Ovary (tissue), 3 donors: ENCODE measurements around the gene CACNB2.

Experiments used
- CTCF ChIP-seq, 3 donors: fragments of 450-650 bp in 2 of 3; fragments of 200-600 bp in 1 of 3; IDR thresholded peaks; one replicate each; pipeline versions ENCODE4 v1.5.1 to v1.8.0; 2016 to 2022; ENCODE audit warnings: antibody characterized with exemption in 3 of 3, mild to moderate bottlenecking in 1 of 3
- EP300 ChIP-seq: sonication (generic); formaldehyde crosslinking; IDR thresholded peaks from one replicate; pipeline ENCODE4 v1.6.1; 2017; ENCODE audit warnings: antibody characterized with exemption
- donor health status: DM: no; HTN: no; CAD: no.

DNA sequence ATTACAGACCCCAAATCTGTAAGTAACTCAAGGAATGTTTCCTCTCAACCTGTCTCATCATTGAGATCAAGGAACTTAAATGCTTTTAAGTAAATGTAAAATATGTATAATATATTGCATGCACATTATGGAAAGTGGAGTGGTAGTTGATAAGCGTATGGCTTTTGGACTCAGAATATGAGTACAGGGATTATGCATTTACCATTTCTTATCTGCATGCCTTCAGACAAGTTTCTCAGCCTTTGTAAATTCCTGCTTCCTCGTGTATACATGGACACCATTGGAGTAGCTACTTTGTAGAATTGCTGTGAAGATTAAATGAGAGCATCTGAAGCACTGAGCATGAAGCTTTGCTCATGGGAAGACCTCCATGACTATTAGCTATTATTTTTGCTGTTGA is 70.5 kb downstream of the CACNB2 start:
- TF ChIP-seq EP300 (no peak), CTCF (IDR thresholded peaks at IDR 0.05) (no peak)
